ENCODE measurements around the gene RHOG.

- TF ChIP-seq CTCF (IDR thresholded peaks at IDR 0.05 in 4 of 5, conservative IDR thresholded peaks at IDR 0.05 in 1 of 5) (no peak), POLR2A (IDR thresholded peaks at IDR 0.05) (no peak)
Measured at GRCh38 chr11:3888876-3889275, 48.1 kb upstream of the RHOG start.

Data from gastrocnemius medialis (tissue), 4 donors.